NOMO-1 treated with dmso at 0.1 percent for 144 hours (cell line): Measurements from ENCODE around the gene LAMP5.

Source experiments
- DNase-seq: peaks from one replicate; lab custom pipeline; 2025; ENCODE audit not compliant: unreplicated experiment; lab: John Stamatoyannopoulos, UW

The LAMP5 gene, protein sequence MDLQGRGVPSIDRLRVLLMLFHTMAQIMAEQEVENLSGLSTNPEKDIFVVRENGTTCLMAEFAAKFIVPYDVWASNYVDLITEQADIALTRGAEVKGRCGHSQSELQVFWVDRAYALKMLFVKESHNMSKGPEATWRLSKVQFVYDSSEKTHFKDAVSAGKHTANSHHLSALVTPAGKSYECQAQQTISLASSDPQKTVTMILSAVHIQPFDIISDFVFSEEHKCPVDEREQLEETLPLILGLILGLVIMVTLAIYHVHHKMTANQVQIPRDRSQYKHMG

DNA sequence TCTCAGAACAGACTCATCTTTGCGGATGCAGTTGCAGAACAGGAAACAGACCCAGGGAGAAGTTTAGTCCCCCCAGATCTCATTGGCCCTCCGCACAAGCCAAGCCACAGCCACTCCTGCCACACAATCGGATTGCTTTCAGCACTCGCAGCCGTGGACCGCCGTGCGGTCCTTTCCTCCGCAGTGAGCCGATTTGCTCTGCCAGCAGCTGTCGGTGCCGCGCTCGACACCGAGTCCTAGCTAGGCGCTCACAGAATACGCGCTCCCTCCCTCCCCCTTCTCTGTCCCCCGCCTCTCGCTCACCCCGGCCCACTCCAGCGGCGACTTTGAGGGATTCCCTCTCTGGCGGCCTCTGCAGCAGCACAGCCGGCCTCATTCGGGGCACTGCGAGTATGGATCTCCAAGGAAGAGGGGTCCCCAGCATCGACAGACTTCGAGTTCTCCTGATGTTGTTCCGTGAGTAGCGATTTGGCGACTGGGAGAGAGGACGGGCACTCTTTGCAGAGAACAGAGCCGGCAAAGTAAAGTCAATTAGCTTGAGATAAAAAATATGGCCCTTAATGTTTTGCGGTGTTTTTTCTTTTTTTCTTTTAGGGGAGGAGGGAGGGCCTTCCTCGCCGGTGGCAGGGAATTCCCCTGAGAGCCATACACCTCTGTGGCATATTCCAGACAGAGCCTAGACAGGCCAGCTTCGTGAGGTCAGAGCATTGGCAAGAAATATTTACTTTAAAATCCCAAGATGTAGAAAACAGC lies at the start of gene LAMP5:
Gene LAMP5, plus strand, starts transcription at position 130 of the 753 bp plus-strand sequence. Its CDS starts 263 bp downstream, at position 393.
- DNase-seq, result peak; percentile 38

DNA sequence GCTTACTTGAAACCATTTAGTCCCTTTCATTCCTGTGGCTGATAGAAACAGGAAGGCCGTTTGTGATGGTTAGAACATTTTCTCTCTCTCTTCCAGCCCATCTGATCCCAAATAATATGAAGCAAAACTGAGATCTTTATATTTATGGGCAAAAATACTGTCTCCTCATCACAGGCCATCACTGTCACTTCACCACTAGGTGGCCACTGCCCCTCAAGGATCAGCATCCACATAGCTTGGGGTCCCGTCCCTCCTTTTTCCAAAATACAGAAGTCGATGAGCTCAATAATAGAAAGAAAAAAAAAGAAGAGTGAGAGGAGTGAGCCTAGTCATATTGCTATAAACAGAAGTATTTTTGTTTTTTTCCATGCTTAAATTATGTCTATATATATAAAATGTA lies 46.4 kb upstream of the LAMP5 start:
- no peak for DNase-seq

DNA sequence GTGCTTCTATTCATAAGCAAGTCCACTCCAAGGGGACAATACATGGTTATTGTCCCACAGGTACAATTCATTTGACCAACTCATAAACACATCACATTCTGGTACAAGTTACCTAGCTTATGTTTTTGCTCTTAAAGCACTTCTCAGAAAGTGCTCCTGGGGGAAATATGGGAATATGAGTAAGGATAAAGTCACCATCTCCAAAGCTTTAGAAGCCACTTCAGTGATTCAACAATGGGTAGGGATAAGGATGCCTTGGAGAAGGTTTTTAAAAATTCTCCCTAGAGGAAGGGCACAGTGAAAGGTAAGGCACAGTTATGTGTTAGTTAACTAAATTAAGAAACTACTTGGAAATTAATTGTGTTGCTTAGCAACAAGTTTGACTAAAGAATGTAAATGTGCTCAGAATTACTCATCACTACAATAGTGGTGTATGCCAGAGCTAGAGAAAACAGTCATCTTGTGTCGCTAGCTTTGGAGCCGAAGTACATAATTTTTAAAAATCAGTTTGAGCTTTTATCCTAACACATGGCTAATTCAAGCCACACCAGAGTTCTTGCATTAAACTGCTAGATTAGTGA lies 39.5 kb upstream of the LAMP5 start:
- DNase-seq, result no peak

DNA sequence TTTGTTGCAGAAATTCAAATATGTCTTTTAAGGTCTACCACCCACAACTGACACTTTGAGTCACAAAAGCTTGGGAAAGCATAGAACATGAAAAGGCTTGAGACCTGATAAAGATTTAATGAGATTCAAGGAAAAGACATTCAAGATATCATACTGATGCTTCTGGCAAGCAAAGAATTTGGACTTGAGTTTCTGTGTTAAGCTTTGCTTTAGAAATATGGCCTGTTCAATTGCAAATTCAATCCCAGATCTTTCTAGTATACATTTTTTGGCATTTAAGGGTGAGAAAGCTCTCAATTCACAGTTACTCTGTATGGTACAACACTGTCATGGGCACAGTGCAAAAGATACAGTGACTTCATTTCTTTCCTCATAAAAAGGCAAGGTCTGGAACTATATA lies 38.9 kb upstream of the LAMP5 start:
- no peak for DNase-seq

- DNase-seq, result no peak
Observed at GRCh38 chr20:9476174-9476573, 38.2 kb upstream of the LAMP5 start.

DNA sequence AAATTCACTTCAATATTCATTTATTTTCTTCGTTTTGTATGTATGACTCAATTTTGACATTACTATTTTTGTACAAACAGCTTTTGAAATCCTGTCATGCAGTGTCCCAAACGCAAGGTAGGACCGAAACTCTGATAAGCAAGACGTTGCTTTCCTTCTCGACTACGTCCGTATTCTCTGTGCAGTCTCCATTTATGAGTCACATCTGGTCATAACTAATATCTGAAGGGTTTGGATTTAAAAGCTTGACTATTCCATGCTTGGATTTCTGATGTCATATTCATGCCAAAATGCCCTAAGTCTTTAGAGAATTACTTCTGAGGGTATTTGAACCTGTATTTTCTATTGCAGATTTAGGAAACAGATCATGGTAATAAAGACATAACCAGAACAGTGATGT lies 37.8 kb upstream of the LAMP5 start:
- DNase-seq, result no peak

- DNase-seq, result no peak
Observed at GRCh38 chr20:9478771-9479170, 35.6 kb upstream of the LAMP5 start.

DNA sequence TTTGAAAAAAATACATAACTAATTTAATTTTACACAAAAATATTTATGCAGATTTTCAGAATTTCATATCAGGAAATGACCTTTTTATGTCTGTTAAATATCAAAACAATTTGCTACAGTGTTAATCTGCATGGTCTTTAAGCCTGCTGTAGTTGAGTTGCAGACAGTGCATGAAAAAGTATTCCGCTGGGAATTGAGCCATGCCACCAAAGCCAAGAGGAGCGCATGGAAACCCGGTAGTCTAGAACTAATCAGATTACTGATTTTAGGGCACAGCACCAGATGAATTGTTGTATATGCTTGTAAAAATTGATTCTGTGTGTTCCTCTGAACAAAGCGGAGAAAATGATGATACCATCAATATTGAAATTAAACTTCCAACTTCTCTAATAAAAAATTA lies 34.3 kb upstream of the LAMP5 start:
- DNase-seq, result no peak

GRCh38 chr20:9482180-9482579 lies 32.2 kb upstream of the LAMP5 start:
- no peak for DNase-seq

DNA sequence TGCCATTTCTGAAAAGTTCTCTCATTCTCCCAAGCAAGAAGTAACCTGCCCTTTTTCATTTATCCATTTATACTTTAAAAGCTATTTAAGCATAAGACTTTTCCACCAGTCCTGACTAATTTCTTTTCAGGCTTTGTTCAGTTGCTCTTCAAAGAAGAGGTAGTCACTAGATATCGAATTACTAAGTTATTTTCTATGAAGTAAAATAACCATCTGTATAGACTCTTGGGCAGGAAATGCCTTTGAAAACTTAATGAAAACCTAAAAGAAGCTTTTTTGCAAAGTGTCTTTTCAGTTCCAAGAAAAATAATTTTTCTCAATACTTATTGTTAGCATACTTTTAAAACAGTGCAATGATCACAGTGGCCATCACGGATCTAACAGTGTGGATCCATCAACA lies 31.3 kb upstream of the LAMP5 start:
- DNase-seq, result no peak

DNA sequence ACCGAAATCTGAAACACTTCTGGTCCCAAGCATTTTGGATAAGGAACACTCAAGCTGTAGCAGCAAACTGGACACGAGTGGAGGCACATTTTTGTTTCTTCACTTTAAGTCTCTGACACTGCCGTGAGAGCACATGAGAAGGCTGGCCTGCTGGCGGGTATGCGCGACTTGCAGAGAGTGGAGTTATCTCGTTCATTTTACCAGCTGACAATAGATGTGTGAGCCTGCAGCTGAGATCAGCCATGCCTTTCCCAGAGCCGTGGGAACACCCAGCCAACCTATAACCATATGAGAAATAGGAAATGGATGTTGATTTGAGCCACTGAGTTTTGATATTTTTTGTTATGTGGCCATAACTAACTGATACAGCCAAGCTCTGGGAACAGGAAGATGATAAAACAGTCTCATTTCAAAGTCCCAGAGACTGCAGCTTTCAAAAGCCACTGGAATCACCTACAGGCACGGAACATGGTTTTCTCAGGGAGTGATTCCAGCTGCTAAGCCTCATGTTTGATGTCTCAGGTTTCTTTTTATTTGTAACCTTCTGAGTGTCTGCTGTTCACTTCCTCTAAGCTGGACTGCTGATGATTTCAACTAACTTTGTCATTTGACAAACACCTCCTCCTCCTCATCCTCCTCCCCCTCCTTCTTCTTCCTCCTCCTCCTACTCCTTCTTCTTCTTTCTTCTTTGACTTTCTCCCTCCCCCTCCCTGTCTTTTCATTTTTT lies 28.6 kb upstream of the LAMP5 start:
- DNase-seq, result no peak

GRCh38 chr20:9487231-9487630 lies 27.2 kb upstream of the LAMP5 start:
- no peak for DNase-seq

DNA sequence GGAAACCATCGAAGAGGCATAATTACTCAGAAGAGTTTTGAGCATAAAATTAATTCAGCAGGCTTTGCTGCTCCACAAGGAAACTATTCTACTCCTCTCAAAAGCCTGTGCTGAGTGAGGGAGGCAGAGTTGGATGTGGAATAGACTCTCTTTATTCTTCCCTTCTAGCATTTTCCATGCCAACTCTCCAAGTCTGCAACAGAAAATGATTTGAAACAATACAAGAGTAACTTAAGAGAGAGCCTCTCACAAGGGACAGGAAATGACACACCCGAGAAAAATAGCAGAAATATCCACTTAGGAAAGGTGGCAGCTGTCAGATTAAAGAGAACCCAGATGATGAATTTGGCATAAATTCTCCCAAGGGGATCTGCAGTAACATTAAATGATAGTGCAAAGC lies 26.3 kb upstream of the LAMP5 start:
- no peak for DNase-seq

DNA sequence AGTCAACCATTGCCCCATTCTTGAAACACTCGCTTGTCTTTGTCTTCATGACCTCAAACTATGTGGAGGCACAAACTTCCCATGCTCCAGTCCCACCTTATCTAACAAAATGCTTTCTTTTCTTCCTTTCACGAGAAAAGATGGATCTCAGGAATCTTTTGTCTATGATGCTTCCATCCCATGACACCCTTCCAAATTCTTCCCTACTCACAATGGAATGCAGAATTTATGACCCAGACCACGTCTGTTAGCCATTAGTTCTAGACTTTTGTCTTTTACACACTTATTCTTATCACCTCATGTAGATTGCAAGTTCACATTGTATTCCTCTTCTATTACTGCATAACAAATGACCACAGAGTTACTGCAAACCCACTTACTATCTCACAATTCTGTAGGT lies 24.2 kb upstream of the LAMP5 start:
- DNase-seq, result no peak

DNA sequence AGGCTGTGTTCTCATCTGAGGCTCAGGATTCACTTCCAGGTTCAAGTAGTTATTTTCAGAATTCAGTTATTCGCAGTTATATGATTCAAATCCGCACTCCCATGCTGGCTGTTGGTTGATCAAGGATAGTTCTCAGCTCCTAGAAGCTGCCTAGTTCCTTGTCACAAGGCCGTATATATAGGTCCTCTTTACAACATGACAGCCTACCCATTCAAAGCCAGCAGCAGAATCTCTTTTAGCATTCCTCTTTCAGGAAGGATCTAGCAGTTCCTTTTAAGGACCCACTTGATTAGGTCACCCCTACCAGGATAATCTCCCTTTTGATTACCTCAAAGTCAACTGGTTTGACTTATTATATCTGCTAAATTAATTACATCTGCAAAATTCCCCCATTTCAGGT lies 23.8 kb upstream of the LAMP5 start:
- no peak for DNase-seq

DNA sequence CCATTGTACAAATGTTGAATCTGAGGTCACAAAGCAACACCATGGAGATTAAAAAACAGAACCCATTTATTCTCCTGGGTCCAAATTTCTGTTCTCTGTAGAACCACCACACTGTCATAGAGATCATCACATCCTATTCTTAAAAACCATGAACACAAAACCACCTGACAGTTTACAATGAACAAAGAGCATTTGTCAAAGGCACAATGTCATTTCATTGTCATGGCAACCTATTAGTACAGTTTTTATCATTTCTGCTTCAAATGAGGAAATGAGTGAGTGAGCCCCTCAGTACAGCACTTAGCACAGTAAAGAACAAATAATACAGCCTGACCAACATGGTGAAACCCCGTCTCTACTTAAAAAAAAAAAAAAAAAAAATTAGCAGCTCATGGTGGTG lies 23.1 kb upstream of the LAMP5 start:
- DNase-seq, result no peak

DNA sequence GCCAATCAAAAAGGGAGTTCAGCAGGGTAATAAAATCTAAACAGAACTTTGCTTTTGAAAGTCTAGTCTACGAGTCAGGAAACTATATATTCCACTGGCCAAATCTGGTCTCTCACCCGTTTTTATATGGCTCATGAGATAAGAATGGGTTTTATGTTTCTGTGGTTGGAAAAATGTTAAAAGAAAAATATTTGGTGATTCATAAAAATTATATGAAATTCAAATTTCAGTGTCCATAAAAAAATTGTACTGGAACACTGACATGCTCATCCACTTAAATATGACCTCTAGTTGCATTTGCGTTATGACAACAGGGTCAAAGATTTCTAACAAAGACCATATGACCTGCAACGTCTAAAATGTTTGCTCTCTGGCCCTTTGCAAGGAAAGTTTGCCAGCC lies 22.3 kb upstream of the LAMP5 start:
- no peak for DNase-seq

- DNase-seq, result no peak
Observed at GRCh38 chr20:9493803-9494202, 20.6 kb upstream of the LAMP5 start.

GRCh38 chr20:9495701-9496100 lies 18.7 kb upstream of the LAMP5 start:
- no peak for DNase-seq

GRCh38 chr20:9496155-9496554 lies 18.2 kb upstream of the LAMP5 start:
- no peak for DNase-seq

- DNase-seq, result no peak
Observed at GRCh38 chr20:9498322-9498721, 16.1 kb upstream of the LAMP5 start.
